Mesenteric fat pad (tissue), 1 donor: Measurements from ENCODE around the gene SAG. TPM values are rescaled to one million over a fixed set of nuclear protein-coding genes. Genes with fewer than 3 reads are reported as not detected.
A peak's percentile ranks its signal among the peaks of the same experiment; 100 is the strongest.

ENCODE experiments used
- DNase-seq: peaks from one replicate; pipeline ENCODE4 v3.0.0-alpha.2; 2020; ENCODE audit warnings: low spot score
- total RNA-seq: library from RNA; stranded (reverse); fragmentation: NEBNext Ultra II Directional; extraction: Animal tissue kit (Norgen Biotek cat#: 25700); gene quantifications from one replicate; pipeline ENCODE4 v1.2.1, GENCODE V29; 2021
- donor health status: DM: yes; HTN: yes; CAD: no.

Gene SAG
- total RNA-seq, 1 donor from 2014 or later: not detected

DNA sequence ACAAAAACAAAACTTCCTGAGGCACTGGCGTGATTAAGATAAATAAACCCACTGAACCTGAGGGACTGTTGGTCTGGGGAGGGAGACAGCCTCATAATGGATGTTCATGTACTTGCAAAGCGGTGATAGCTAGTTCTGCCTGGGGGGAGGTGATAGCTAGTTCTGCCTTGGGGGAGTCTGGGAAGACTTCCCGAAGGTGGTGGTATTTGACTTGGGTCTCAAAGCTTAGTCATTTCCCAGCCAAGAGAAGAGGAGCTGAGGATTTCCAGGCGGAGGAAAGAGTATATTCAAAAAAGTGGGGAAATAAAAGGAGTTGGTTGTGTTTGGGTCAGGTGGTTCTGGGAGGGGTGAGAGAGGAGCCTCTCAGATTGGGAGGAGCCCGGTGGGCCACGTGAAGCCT, 71.4 kb downstream of the SAG start:
- no peak for DNase-seq

DNA sequence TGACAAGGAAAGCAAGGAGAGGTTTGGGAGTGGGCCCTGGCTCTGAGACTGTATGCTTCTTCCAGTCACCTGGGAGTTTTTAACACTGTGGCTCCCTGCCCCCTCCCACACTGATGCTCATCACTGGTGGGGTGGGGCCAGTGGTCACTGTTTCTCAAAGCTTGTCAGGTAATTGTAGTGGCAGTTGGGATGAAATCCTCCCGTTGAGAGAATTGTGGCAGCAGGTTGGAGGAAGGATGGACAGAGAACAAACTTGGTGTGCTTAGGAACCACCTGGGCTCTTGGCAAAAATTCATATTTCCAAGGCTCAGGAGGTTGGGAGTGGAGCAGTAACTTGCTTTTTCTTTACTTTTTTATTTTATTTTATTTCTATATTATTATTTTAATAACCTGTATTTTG, 71.8 kb downstream of the SAG start:
- peak; percentile 39 for DNase-seq

DNA sequence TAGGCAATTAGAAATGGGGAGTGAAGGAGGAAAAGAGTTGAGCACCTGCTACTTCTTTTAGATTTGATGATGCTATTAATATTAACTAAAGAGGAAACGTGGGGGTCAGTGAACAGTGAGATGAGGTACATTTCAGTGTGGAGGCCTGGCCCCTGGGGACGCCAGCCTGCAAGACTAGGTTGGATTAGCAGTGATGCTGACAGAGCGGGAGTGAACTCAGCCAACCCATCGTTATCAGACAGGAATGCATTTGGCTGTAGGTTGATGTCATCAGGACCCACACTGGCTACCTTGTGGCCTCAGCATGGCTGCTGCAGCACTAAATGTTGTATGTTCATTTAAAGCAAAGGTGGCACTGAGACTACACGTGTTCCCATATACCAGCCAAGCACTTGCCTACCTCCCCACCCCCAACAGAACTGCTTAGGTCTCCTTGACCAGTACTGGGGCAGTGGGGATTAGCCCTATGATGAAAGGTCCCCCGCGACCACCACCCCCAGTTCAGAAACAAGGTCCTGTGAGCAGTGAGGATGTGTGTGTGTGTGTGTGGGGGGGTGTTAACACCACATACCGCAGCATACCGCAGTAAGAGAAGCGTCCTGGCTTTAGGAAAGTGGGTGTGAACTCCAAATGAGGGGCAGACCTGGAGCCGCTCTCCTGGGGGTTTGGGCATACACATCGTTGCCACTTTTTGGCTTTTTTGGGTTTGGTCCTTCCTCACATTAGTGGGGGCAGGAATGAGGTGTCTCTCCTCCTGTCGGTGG, 72.7 kb downstream of the SAG start:
- peak; percentile 39 for DNase-seq

DNA sequence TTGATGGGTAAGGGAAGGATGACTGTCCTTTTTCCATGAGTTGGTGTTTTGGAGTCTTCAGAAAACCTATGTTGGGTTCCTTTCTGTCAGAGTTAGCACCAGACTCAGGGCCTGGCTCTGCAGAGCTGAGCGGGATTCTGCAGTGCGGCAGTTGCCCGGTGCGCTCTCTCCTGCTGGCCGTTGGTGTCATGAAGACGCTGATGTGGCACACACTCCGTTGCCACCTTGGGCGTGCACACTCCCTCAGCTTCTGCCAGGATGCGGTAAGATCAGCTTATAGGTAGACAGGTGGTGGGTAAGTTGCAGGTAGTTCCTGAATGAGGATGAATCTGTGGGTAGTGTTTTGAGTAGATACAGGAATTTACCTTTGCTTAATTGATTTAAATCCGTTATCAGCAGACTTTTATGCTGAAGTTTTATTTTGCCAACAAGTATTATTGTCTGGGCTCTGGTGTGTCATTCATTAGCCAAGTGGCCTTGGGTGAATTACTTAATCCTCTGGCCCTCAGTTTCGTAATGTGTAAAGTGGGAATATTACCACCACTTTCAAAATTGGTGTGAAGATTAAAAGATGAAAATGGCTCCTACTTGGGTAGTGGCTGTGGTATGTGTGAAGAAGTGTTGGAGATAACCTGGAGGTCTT, 73.5 kb downstream of the SAG start:
- no peak for DNase-seq

DNA sequence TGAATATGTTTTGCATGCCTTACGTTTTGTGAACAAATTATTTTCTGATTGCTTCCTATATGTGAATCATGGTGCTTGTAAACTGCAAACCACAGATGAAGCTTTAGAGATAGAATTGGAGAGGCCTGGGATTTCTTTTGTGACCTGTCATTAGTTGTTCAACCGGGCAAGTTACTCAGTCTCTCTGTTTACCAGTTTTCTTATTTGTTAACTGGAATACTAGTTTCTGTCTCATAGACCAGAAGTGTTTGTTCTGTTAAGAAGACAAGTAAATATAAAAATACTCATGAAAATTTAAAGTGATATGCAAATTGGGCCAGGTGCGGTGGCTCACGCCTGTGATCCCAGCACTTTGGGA, 74.0 kb downstream of the SAG start:
- no peak for DNase-seq

DNA sequence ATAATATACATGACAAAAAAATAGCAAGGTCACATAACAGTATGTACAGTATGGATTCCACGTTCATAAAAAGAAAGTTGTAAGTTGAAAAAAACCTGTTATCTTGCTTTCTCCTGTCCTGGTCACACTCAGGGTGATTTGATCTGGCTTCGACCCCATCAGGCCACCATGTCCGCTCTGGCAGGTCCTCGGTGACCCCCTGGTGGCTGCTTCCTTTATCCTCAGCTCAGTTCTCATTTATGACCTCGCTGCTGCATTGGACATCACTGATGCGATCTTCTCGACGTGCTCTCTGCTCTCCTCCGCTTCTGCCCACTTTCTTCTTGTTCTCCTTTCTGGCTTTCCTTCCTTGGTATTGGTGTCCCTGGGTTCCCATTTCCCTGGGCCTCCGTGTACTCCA, 76.4 kb downstream of the SAG start:
- peak; percentile 14 for DNase-seq

DNA sequence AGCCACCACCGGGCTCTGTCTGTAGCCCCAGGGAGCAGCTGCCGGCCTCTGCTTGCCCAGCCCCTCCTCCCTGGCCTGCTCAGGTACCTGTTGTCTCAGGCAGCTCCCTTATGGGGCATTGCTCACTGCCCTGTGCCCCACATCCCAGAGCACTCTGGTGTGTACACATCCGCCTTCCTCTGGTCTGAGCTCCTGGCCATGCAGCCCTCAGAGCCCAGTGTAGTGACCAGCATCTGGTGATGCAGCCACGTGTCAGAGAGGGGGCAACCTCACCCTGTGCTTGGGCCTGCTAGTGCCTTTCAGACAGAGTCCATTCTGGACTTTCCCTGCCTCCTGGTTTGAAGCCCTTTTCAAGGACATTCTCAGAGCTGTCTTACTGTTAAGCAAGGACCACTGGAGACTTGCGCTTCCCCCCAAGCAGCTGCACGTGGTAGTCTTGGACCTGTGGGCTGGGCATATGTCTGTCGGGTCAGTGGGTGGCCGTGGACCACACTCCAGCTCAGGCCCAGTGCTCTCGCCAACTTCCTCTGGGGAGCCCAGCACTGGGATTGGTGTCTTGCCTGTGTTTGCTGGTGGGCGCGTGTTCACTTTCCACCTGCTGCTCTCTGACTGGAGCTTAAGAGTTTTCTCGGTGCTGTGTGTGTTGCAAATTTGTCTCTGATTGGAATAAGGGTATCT, 77.3 kb downstream of the SAG start:
- DNase-seq: peak; percentile 76

DNA sequence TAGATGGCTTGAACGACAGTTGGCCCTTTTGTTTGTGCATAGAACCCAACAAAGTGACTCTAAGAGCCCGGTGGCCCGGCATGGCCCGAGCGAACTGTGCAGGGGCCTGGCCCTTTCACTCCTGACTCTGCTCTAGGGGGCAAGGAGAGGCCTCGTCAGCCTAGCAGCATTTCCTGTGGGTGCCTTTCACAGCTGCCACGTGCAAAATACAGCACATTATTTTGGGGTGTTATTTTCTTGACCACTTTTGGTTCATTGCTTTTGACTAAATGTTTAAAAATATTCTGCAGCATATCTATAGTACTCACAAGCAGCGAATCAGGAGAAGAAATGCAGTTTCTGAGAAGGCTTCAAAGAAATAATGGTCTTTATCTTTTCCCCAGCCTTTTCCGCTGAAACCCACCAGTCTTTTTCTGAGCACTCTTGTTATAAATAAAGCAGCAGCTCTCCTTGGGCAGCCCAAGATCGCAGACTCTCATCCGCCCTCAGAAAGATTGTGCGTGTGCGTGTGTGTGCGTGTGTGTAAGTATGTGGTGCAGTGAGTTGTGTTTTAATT, 78.0 kb downstream of the SAG start:
- peak; percentile 49 for DNase-seq

DNA sequence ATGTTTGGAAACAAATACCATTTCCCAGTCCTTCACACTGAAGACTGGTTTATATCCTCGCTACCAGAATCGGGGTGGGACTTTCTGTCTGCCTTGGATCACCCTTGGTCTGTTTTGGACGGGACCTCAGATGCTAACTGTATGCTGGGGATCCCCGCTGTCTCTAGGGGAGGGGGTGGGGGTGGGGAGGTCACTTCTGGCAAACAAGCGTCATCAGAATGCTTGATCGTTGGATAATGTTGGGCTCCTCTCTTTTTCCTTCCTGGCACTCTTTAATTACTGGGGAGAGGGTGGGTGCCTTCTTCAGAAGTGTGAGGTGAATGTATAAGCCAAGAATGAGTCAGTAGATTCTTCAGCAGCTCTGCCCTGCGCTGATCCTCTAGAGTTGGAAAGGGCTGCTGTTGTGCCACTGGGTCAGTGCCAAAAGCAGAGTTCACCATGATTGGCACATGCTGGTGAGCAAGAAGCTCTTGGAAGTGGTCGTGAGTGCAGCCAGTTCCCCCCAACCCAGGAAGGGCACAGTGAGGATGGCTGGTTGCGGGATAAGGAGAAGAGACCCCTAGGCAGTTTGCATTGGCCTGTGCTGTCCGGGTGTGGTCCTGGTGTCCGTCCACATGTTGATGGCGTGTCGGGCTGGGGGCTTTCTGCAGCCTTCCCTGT, 78.9 kb downstream of the SAG start:
- peak; percentile 81 for DNase-seq

DNA sequence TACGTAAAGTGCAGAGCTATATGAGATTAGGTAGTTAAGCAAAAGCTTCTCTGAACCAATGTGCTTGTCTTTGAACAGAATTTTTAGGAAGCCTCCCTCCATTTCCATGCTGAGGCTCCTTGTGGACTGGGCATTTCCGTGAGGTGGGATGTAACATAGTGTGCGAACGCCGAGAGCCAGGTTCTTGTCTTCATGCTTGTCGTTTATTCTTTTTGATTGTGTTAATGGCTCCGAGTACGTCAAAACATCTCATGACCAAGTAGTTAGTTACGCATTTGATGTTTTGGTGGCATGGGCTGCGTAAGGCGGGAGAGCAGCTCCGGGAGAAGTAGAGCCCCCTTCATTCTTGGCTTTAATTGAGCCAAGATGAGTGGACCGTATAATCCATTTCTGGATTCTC, 79.6 kb downstream of the SAG start:
- DNase-seq: peak; percentile 35

DNA sequence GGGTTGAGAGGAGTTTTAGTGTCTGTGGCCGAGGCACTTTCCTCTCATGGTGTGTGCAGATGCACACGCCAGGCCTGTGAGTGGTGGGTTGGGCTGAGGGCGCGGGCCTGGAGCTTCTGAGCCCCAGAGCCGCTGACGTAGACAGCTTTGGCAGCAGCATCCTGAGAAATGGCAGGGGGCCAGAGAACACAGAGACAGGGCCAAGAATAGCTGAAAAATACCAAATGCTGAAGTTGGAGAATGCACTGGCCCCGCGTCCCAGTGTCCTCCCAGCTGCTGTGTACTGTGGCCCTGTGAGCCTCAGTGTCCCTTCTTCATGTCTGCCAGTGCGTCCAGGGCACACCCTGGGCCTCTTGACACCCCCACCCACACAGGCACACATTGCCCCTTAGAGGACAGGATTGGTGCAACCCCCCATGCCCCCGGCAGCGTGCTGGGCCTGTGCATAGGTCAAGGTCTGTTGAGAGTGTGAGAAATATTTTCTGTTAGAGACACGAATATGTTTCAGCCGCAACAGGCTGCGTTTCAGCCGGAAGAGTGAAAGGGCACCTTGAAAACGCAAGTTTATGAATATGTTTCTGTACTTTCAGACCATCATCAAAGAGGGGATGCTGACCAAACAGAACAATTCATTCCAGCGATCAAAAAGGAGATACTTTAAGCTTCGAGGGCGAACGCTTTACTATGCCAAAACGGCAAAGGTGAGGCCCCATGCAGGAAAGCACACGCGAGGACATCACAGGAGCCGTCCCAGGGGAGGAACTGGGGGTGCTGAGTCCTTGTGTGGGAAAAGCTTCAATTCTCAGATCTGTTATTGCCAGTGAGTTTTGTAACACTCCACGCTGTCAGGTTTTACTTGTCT, 80.3 kb downstream of the SAG start:
- DNase-seq: peak; percentile 90

DNA sequence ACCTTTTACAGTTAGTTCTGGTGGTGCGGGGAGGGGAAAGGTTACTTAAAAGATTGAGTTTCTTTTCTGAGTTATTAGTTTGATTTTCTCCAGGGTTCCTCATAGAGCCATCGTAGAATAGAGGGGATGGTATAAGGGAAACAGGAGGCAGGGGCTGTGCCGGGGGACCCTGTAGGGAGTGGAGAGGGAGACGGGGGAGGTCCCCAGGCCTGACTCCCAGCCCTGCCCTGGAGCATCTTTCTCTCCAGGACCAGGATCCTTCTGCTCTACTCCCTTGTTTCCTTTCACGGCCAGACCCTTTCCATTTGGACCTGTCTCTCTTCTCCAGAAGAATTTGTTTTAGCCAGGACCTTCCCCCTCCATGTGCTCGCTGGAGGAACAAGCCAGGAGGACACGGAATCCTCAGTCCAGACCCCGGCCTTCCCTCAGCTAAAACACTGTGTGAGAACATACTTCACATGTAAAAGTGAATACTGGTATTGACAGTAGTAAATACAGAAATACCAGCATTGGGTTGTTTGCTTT, 82.0 kb downstream of the SAG start:
- peak; percentile 77 for DNase-seq

DNA sequence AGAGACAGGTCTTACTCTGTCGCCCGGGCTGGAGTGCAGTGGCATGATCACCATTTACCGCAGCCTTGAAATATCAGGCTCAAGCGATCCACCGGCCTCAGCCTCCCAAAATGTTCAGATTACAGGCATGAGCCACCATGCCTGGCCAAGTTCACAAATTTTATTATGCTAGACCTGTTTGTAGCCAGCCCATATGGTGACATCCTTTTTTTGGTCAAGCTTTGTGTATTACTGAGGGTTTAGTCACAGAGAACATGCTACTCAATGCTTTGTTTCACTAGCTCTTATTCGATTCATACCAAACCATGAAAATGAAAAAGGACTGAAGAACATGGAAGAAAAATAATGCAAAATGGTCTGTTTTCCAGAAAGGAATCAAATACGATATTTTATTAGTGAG, 88.1 kb downstream of the SAG start:
- peak; percentile 18 for DNase-seq

Other genes with a start within 250 kb of the SAG start
- 28.8 TPM for gene INPP5D, start 247.5 kb upstream of the SAG start, total RNA-seq
- gene ATG16L1, start 56.1 kb upstream of the SAG start, total RNA-seq: 20.5 TPM
- 67.2 TPM for gene DGKD, start 46.7 kb downstream of the SAG start, total RNA-seq